Vagina (tissue), 2 donors: ENCODE results near the gene GTF3C5. TPM values are rescaled to one million over a fixed set of nuclear protein-coding genes. Genes with fewer than 3 reads are reported as not detected.

ENCODE experiments used
- DNase-seq, 2 donors: peaks; one replicate each; pipeline ENCODE4 v3.0.0-alpha.2; 2017; ENCODE audit errors: extremely low spot score in 2 of 2
- H3K27ac ChIP-seq: fragments of 200-600 bp; sonication (generic); one replicate; pipeline ENCODE4 v1.5.1; 2019
- H3K27me3 ChIP-seq: fragments of 200-600 bp; sonication (generic); one replicate; pipeline ENCODE4 v1.5.1; 2019
- H3K36me3 ChIP-seq, 2 donors: fragments of 200-600 bp; sonication (generic); one replicate each; pipeline ENCODE4 v1.5.1; 2017 to 2019
- H3K4me1 ChIP-seq: fragments of 200-600 bp; sonication (generic); one replicate; pipeline ENCODE4 v1.5.1; 2019
- H3K4me3 ChIP-seq, 2 donors: fragments of 200-600 bp; sonication (generic); 1 replicate in 1 of 2; 2 replicates in 1 of 2; pipeline ENCODE4 v1.5.1; 2016 to 2019
- H3K9me3 ChIP-seq: fragments of 200-600 bp; sonication (generic); one replicate; pipeline ENCODE4 v1.5.1; 2019
- POLR2A ChIP-seq, 2 donors: fragments of 450-650 bp; IDR thresholded peaks; one replicate each; pipeline ENCODE4 v1.6.1; 2017; ENCODE audit warnings: antibody characterized with exemption in 2 of 2, mild to moderate bottlenecking in 2 of 2, moderate library complexity in 2 of 2
- POLR2AphosphoS5 ChIP-seq, 2 donors: sonication (generic); formaldehyde crosslinking; IDR thresholded peaks; one replicate each; pipeline ENCODE4 v1.9.0; 2017; ENCODE audit warnings: antibody characterized with exemption in 2 of 2, mild to moderate bottlenecking in 2 of 2, low read depth in 1 of 2; ENCODE audit not compliant: insufficient read depth in 1 of 2
- intact Hi-C: fragments of 100-400 bp; cut with DNase I; formaldehyde crosslinking; loops from one replicate; pipeline ENCODE4 v1.15.1; 2023
- total RNA-seq: library from RNA; depleted of rRNA; stranded (reverse); fragments of >200 nt; gene quantifications from one replicate; pipeline ENCODE4 v1.2.3, GENCODE V29; 2016
- TF ChIP-seq, protein P1 (sequence below), 3 experiments: fragments of 450-650 bp in 2 of 3; fragments of 200-600 bp in 1 of 3; sonication (generic) in 1 of 3; IDR thresholded peaks; one replicate each; pipeline ENCODE4 v1.5.1; 2017 to 2019; ENCODE audit warnings: antibody characterized with exemption in 3 of 3, mild to moderate bottlenecking in 2 of 3, moderate library complexity in 2 of 3

GTF3C5 gene
- total RNA-seq, 1 donor from 2014 or later, result 53.8 TPM

DNA sequence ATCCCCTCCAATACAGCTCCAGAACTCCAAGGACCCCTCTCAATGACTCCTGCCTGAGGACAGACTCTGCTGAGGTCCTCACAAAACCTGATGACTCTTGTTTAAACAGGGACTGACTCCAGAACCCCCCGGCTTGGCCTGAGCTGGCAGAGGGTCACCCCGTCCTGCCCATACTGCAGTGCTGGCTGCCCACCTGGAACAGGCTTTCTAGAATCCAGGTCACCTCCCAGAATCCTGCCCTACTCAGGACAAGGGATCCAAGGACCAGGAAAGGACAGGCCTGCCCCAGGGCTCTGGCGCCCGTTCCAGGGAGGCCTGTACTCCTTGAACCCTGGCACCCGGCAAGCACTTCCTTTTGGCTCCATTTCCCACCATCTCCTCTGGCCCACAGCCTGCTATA, 68.1 kb downstream of the GTF3C5 start:
- Histone ChIP-seq H3K27ac (no peak overlapping the region), H3K4me3 (no peak overlapping the region), H3K36me3 (peaks cover 12 to 73% of the 10 kb centered on the region in 2 donors), H3K9me3 (no peaks in the 10 kb centered on the region), H3K27me3 (no peaks in the 10 kb centered on the region), H3K4me1 (peaks cover 6% of the 10 kb centered on the region)
- TF ChIP-seq POLR2AphosphoS5 (IDR thresholded peaks at IDR 0.05; ENCODE audit: insufficient read depth in 1 of 2, low read depth in 1 of 2) (no peak), POLR2A (IDR thresholded peaks at IDR 0.05) (no peak)
- TF ChIP-seq, protein P1, sequence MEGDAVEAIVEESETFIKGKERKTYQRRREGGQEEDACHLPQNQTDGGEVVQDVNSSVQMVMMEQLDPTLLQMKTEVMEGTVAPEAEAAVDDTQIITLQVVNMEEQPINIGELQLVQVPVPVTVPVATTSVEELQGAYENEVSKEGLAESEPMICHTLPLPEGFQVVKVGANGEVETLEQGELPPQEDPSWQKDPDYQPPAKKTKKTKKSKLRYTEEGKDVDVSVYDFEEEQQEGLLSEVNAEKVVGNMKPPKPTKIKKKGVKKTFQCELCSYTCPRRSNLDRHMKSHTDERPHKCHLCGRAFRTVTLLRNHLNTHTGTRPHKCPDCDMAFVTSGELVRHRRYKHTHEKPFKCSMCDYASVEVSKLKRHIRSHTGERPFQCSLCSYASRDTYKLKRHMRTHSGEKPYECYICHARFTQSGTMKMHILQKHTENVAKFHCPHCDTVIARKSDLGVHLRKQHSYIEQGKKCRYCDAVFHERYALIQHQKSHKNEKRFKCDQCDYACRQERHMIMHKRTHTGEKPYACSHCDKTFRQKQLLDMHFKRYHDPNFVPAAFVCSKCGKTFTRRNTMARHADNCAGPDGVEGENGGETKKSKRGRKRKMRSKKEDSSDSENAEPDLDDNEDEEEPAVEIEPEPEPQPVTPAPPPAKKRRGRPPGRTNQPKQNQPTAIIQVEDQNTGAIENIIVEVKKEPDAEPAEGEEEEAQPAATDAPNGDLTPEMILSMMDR (IDR thresholded peaks at IDR 0.05), result no peak
- intact Hi-C loops, result no loop called here
- no peak for DNase-seq

DNA sequence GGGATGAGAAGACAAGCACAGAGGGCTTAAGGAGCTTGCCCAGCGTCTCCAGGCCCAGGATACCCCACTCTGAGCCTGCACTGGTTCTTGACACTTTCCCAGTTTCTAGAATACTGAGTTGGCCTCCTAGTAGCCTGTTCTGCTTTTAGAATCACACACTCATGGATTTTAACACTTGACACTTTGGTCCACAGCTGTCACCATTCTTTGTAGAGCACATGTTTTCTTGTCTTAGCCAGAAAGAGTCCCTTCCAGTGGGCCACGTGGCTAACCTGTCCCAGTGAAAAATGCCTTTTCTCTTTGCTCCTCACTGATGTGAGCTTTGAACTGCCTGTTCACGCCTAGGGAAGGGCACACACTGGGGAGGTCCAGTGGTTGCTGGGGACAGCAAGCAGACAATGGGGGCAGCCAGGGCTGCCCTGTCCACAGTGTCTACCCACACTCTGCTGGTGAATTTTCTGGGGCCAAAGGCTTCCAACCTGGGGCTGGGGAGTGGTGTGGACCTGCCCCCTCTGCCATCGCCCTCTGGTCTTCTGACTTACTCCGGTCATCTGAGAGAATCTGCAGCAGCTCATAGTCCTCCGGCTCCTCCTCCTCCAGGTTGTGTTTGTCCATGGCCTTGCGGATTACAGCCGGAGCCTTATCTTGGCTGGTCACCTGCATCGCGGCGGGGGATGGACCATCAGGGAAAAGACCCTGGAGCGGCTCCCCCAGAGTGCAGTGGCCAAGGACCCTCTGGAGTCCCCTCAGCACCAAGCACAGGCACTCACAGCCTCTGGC, 69.1 kb downstream of the GTF3C5 start:
- Histone ChIP-seq H3K9me3 (no peaks in the 10 kb centered on the region), H3K4me1 (peaks cover 8% of the 10 kb centered on the region), H3K27ac (no peak overlapping the region), H3K36me3 (peaks cover 12 to 84% of the 10 kb centered on the region in 2 donors), H3K27me3 (no peaks in the 10 kb centered on the region), H3K4me3 (no peak overlapping the region)
- TF ChIP-seq, protein P1 (IDR thresholded peaks at IDR 0.05), result no peak
- no peak for DNase-seq
- intact Hi-C loops, result no loop called here

DNA sequence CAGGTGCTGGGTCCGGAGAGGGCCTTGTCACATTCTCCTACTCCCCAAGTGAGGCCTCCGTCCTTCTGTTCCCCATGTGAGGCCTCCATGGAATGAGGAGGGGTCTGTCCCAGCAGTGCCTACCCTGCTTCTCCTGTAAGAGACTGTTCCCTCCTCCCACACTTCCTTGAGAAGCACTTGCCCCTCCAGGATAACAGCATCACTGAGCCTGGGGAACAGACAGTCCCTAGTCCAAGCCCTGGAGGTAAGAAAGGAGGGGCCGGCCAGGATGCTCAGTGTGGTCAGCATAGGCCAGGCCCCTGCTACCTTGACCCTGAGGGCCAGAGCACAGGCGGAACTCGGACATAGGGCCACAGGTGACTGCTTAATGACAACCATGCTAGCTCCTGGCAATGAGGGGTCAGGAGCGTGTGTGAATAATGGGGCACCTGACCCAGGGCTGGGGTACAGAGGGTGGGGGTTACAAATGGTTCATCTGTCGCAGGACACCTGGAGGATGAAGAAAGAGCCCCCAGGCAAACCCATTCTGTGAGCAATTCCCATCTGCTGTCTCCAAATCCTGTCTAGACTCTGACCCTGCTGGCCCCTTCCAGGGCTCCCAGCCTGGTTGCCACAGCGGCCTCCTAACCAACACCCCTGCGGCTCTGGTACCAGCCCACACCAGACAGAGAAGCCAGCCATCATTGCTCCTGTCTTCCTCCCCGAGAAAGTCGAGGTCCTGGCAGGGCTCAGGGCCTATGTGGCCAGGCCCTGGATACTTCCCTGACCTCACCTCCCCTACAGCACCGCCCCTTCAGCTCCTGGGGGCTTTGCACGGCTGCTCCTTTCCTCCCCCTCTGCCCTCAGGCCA, 69.9 kb downstream of the GTF3C5 start:
- intact Hi-C loops, result no loop called here
- Histone ChIP-seq H3K36me3 (peaks cover 12 to 91% of the 10 kb centered on the region in 2 donors), H3K27me3 (no peaks in the 10 kb centered on the region), H3K9me3 (no peaks in the 10 kb centered on the region), H3K4me1 (peaks cover 8% of the 10 kb centered on the region), H3K4me3 (no peak overlapping the region), H3K27ac (no peak overlapping the region)
- peak in 1 of 2 donors; percentile 82 for DNase-seq
- no peak for TF ChIP-seq POLR2AphosphoS5 (IDR thresholded peaks at IDR 0.05; ENCODE audit: insufficient read depth in 1 of 2, low read depth in 1 of 2)
- TF ChIP-seq POLR2A (IDR thresholded peaks at IDR 0.05), result no peak
- TF ChIP-seq, protein P1 (IDR thresholded peaks at IDR 0.05), result no peak

DNA sequence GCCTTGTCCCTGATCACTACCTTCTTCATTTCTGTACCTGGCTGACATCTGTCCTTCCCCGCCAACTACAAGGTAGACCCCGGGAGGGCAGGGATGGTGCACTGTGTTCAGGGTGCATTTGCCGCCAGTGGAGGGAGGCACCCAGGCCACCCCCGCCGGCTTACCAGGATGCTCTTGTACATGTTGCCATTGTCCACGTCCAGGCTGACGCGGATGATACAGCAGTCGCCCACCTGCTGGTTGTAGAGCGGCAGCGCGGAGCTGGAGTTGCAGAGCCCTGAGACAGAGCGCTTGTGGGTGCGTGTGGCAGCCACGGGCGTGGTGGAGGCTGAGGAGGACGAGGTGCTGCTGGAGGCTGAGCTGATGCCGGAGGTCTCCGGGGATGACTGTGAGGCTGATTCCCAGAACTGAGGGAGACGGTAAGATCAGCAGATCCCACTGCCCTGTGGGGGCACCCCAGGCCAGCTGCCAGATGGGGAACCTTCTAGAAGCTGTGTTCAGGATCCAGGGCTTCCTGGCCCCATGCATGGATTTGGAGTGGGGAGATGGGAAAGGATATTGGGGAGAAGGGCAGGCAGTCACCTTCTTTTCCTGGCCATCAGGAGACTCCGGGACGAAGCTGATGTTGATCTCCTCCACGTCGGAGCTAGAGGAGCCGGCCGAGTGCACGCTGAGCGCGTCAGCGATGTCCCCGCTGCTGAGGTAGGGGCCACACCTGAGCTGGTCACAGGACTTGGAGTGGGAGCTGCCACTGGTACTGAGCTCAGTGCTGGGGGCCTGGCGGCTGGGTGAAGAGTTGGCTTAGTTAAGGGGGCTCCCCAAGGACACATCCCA, 70.8 kb downstream of the GTF3C5 start:
- Histone ChIP-seq H3K27ac (no peak overlapping the region), H3K9me3 (no peaks in the 10 kb centered on the region), H3K27me3 (no peaks in the 10 kb centered on the region), H3K4me1 (peaks cover 8% of the 10 kb centered on the region), H3K36me3 (peaks cover 12 to 96% of the 10 kb centered on the region in 2 donors), H3K4me3 (no peak overlapping the region)
- TF ChIP-seq, protein P1 (IDR thresholded peaks at IDR 0.05), result no peak
- TF ChIP-seq POLR2AphosphoS5 (IDR thresholded peaks at IDR 0.05; ENCODE audit: insufficient read depth in 1 of 2, low read depth in 1 of 2) (no peak), POLR2A (IDR thresholded peaks at IDR 0.05) (no peak)
- intact Hi-C loops, result no loop called here
- no peak for DNase-seq
